CD1c-positive myeloid dendritic cell (primary cell): ENCODE measurements around the gene LYPD1.
"Not testable (repeated sequence)": the region's sequence is repeated elsewhere in the genome, so short reads cannot be mapped to it uniquely, and the experiment has no call there.

ENCODE experiments used
- DNase-seq: peaks from one replicate; pipeline ENCODE4 v3.0.0-alpha.2; 2016; ENCODE audit errors: extremely low spot score

LYPD1 gene, protein sequence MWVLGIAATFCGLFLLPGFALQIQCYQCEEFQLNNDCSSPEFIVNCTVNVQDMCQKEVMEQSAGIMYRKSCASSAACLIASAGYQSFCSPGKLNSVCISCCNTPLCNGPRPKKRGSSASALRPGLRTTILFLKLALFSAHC

DNA sequence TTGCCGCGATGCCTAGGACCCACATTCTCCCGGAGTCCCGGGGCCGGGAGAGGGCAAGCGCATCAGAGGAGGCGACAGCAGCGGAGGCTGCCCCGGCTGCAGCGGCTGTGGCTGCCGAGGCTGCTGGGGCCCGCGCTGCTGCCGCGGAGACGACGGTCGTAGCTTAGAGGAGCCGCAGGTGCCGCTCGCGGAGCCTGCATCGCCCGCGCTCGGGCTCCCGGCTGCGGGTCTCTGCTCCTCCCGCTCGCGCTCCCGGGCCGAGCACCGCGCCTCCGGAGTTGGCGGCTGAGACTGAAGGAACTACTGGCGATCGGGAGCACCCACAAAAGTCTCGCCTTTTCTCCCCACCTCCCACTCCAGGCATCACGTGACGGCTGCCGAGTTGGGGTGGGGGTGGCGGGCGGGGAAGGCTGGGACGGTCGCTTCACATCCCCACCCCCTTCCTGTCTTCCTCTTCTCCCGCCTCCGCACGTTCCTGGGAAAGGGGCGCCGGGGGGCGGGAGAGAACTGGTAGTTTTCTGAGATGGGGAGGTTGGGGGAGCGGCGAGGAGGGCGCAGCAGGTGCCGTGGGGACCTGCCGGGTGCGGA is at the start of gene LYPD1:
Gene LYPD1, minus strand, starts transcription at position 298 of the 588 bp plus-strand sequence. Its CDS starts 273 bp downstream, at position 25.
- no peak for DNase-seq

DNA sequence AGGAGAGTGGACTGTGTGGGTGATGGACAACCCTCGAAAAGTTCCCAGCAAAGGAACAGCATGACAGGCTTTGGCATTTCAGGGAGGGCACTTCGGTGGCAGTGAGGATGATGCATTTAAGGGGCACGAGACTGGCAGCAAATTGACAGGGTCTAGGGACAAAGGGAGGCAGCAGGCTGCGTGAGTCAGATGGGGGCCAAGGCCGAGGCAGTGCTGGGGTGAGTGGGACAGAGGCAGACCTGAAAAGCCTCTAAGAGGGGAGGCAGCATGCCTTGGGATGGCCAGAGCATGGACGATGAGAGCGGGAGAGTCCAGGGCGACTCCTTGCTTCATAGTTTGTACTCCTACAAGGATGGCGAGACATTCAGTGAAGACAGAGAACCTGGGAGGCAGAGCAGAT is 49.5 kb upstream of the LYPD1 start:
- DNase-seq: no peak

DNA sequence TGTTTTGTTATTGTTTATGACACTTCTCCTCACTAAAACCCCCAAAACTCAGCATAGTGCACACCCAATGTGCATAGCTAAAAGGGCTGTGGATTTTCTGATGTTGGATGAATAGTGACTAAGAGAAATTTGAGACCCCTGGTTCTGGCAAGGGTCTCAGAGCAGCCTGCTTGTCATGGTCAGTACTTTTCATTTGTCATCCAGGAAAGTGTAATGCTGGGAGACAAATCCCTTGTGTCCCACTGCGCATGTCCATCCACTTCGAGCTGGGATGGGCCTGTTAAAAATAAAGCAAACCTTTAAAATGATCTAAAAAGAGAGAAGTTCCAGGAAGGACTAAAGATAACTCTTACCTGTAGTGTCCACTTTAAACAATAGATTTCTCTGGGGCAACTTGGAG is 46.9 kb upstream of the LYPD1 start:
- no peak for DNase-seq

DNA sequence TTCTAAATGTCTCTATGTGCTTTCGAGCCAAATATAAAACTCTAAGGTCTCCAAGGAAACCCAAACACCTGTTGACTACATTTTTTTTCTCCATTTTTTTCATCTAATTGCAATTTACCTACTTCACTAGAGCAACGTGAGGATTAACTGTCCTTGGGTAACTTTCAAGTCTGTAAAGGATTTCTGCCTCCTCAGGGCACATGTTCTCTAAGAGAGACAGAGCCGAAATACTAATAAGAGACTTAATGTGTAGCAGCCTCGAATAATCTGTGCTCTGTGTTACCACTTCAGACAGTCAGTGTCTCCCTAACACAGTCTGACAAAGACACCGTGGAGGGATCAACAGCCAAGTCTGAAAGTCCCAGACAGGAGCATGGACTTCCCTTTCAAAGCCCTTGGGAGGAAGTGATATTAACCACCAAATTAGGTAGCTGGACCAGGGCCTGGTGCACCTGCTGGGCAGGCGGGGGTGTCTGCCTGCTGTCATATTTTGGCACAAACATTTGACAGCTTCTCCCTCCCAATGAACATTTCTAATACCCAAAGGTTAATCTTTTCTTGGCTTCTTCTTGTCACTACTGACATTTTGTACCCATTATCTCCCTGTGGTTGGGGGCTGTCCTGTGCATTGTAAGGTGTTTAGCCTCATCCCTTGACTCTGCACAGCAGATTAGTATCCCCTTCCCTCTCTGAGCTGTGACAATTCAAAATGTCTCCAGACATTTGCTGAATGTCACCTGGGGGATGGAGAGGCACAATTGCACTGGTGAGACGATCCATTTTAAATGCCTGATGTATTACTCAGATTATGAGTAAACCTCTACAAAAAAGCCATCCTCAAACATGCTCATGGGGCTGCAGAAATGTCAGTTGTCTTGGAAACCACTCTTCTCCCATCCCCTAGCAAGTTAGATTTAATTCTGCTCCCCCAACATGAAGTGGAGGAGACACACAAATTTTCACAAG is 45.7 kb upstream of the LYPD1 start:
- no peak for DNase-seq

DNA sequence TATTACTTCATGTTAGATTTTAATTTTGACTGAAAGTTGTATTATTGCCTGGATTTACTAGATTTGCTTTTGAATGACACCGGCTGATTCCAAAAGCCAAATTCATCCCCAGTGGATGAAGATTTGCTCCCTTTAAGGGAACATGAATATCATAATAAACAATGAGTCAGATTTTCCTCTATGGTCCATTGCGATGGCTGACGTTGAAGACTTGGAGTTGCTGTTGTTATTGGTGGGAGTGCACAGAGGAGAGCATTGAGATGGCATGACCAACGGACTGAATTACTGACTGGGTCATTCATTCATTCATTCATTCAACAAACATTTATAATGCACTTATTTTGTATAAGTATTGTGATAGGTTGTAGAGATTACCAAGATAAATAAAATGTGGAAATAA is 33.4 kb upstream of the LYPD1 start:
- DNase-seq: no peak

DNA sequence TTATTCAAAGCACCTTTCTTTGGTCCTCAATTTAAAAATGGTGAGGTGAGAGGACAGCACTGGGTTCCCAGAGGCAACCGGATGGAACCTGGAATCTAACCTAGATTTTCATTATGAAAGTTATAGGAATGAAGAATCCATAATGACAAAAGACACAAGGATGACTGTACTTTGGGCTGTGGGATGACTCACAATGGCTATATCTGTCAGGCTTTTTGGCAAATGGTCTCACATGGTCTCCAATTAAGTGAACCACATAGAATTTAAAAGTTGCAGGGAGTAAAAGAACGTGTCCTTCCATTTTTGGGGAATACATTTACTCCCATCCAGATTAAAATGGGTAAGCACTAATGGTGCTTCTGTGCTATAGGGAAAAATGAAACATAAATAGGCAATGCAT is 31.8 kb upstream of the LYPD1 start:
- no peak for DNase-seq

DNA sequence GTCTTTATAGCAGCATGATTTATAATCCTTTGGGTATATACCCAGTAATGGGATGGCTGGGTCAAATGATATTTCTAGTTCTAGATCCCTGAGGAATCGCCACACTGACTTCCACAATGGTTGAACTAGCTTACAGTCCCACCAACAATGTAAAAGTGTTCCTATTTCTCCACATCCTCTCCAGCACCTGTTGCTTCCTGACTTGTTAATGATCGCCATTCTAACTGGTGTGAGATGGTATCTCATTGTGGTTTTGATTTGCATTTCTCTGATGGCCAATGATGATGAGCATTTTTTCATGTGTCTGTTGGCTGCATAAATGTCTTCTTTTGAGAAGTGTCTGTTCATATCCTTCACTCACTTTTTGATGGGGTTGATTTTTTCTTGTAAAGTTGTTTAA is 29.8 kb upstream of the LYPD1 start:
- DNase-seq: not testable (repeated sequence)

DNA sequence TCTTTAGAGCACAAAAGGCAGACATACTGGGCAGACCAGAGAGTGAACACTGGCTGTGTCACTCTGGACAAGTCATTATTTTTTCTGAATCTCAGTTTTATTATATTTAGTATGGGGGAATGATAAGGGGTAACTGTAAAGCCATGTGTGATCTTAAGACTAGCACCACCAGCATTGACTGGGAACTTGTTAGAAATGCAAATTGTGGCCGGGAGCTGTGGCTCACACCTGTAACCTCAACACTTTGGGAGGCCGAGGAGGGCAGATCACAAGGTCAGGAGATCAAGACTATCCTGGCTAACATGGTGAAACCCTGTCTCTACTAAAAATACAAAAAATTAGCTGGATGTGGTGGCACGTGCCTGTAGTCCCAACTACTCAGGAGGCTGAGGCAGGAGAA is 28.3 kb upstream of the LYPD1 start:
- DNase-seq: not testable (repeated sequence)

DNA sequence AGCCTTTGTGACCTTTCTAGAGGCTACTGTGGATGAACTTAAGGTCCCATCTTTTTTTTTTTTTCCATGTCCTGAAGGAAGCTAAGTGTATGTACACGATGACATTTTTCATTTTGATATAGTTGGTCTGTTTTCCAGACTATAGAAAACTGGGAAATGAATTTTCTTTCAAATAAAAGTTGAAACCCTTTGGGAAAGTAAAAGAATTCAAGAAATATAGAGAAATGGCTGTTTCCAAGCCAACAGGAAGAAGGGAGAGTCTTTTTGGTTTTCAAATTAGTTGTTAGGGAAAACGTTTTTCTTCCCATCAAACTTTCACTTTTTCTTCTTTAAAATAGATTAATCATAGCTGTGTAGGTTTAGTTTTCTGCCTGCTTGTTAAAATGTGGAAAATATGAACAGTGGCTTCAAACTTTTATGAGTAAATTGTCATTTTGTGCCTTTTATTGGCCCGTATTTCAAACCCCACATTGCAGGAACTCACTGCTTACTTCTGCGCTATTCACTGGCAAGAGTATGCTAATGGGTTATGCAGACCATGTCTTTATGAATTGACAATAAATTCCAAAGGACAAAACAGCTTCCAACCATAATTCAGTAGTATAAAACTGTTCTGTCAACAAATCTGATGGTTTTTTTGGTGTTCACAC is 27.7 kb upstream of the LYPD1 start:
- DNase-seq: no peak

DNA sequence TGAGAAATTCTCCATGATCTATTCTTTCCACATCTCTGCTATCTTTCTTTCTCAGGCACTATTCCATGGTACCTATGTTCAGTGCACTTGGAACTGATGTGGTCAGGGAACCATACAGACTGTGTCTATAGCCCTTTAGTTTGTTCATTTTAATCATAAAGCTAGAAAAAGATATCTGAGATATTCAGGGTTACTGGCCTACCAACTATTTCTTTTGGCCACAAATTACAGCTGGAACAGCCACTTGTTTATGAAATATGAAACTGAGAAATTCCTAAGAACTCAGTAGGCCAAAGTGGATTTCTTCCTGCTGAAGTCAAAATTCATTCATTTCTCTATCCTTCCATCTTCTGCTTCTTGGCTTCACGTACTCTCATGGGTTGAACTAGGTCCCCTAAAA is 22.8 kb upstream of the LYPD1 start:
- DNase-seq: no peak

DNA sequence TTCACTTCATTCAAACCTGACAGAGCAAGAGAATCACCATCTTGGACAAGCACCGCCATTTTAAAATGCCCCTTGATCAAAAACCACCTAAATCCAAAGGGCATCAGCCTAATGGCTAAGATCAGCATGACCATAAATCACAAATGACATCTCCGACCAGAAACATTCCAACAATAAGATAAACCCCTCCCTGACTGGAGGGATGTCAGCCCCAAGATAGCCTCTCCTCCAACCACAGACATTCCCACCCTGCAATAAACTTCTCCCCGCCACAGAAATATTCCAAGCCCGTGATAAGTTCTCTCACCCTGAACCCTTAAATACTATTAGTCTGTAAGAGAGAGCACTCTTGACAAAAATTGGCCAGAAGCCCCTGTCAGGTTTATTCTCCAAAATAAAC is 21.6 kb upstream of the LYPD1 start:
- no peak for DNase-seq

DNA sequence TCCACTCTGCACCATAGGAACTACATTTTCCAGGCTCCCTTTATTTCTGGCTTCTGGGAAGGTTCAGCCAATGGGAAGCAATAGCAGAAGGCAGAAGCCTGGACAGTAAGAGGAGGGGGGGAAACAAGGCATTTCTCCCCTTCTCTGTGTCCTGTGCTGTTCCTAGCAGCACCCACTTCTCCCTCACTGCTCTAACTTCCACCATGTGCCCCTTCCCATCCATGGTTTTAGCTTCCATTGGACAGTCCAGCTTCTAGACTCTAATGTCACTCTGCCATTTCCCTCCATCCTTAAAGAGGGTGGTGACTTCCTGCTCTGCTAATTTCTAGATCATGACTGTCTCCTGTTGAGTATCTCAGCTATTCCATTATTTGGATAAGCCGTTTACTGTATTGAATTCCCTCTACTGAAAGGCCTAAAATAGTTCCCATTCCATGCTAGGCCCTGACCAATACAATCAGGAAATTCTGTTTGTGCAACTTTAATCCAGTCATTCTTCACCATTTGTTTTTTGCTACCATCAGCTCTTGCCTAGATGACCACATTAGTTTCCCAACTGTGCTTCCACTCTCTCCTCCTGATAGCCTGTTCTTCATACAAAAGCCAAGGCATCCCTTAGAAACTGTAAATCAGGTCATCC is 20.8 kb upstream of the LYPD1 start:
- no peak for DNase-seq

DNA sequence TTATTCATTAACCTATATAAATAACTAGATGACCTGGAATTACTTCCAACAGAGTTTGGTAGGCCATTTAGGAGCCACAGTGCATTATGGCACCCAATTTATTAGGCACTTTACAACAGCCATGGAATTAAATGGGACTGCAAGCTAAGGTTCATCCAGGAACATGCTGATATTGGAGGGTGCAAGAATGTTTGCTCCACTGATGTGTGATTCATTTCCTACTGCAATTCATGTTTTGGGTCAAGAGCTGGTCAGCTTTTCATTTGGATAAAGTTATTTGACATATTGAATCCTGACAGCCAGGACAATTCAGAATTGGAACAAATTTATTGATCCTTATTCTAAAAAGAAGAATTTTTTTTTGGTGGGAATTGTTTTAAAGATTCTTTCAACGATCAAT is 11.8 kb upstream of the LYPD1 start:
- no peak for DNase-seq

DNA sequence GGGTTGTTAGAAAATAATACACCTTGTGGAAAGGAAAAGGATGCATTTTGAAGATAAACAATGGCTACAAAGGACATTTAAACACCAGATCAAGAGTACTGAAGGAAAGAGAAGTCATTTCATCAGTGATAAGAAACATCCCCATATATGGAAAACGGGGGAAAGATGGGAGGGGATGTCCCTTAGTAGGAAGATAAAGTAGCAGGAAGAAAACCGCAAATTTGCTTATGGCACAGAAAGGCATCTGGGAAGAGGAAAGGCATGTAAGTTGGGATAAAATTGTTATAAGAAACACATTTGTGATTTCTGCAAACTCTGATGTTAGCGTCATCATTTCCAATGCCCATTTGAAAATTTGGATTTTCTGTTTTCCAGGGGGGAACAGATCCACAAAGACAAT is 10.5 kb upstream of the LYPD1 start:
- no peak for DNase-seq

DNA sequence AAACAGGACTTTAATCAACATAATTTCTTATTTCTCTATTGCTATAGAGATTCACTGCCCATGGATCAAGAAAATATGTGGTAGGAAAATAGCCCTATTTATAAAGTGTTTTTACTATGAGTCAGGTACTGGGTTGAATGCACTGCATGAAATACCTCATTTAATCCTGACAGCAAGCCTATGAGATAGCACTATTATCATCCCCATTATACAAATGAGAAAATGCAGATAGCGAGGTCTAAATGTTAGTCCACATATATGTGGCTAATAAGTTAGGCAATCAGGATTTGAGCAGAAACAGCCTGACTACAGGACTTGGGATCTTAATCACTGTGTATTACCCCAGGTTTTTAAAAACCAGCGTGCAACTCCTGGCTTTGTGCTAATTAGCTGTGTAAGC is 8.5 kb upstream of the LYPD1 start:
- no peak for DNase-seq

DNA sequence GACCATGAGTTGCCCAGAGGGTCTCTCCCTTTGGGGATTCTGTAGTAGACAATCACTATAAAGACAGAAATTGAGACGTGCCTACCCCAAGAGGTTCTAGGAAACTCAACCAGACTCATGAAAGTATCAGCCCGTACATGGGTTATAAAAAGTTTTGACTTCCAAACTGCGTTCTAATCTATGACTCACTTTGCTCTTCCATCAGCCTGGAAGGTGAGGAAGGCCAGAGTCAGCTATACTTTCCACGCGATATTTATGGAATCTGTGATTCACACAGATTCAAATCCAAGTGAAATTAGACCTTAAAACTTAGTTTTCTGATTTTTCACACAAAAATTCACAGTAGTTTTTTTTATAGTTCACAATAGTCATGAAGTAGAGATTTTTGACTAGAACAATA is 7.7 kb upstream of the LYPD1 start:
- DNase-seq: no peak

DNA sequence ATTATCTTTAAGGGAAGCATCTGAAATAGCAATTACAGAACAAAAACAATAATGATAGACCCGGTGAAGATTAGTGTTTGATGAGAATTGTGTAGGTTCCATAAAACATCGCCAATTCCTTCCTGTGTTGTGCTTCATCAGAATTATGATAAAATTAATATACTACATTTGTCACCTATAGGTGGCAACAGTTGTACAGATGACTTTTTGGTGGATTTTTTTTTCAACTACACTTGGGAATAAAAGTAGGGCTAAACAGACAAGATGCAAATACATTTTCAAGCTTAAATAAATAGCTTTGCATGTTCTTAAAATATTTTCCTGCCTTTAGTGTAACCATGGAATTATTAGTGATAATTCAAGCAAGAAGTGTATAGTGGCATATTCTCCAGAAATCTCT is 7.0 kb upstream of the LYPD1 start:
- no peak for DNase-seq

DNA sequence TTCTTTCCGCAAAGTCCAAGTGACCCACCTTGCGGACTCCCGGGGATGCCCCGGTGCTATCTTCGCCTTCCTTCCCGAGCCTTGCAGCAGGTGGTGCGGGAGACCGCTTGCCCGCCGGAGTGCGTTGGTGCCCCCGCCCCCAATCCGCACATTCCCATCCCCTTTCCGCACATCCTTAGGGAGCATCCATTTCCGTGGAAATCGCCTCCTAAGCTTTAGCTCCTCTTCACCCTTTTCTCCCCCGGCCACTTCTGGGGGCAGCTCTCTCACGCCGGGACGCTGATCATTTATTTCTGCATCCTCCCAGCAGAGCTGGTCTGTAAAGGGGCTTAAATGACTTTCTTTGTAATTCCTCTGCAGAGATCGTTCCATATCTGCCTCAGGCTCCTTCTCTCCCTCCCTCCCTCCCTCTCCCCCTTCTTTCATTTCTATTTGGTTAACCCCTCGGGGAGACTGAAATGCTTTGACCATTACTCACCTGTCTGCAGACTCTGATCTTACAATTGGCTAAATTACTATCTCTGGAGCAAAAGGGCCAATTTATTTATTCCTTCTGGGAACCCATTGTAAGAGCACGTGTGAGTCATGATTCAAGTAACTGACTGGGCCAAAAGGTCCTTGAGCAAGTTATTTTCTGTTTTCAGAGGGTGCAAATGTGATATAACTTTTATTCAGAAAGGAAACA is 1.3 kb upstream of the LYPD1 start:
- DNase-seq: no peak

DNA sequence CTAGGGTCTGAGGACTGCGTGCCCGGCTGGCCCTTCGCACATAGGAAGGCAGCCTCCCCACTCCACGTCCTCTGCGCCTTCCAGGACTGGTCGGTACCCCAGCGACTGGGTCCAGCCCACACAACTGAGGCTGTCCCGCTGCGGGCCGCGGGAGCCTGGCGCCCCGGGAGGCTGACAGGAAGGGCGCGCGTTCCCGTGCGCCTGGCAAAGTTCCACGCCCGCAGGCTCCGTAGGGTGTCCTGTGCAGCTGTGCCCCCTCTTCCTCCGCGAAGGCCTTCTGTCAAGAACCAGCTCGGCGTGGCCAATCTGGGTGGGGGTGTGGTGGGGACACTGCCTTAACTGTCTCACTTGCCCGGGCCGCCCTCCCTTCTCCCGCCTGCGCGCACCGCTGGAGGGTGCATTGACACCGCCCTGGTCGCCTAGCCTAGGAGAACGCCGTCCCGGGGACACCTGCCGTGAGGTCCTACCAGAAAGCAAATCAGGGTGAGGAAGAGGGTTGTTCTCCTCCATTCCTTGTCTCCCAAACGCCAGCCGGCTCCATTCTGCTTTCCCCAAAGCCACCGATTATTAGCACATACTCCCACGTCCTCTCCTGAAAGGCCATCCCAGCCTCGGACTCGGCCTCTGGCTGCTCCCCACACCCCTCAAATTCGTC is 618 bp upstream of the LYPD1 start:
- DNase-seq: no peak

DNA sequence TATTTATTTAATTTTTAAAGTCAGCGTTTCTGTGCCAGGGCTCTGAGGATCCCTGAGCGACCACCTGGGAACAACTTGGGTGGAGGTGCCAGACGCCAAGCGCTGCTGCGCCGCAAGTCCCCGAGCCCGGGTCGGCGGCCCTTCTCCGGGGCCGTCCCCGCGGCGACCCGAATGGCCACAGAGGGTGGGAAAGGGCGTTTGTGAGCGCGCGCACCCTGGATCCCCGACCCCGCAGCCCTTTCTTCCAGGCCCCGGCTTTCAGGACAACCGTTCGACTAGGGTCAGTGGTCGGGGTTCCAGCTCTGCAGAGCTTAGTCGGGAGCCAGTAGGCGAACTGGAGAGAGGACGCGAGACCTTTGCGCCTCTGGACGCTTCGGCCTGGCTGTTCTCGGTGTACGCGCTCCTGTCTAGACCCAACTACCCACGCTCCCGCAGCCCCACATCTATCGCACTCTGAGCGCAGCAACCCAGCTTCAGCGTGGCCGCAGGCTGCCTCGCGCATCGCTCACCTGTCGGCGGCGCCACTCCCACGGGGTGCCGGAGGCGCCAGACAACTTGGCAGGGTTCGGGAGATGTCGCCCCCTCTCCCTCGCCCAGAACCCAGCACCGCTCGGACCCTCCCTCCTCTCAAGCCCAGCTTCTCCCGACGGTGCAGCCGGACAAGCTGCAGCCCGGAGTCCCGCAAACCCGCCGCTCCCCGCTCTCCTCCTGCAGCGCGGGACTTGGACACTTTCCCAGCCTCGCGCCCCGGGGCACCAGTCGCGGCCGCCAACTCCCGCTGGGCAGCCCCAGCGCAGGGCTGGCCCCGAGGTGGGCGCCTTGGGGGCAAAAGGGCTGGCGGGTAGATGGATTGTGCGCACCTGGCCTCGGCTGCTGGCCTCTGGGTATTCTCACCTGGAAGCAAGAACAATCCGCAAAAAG is 758 bp downstream of the LYPD1 start:
- no peak for DNase-seq
